NCI-H526 (cell line): ENCODE measurements around the gene MRPS5.
"Not testable (repeated sequence)": the region's sequence is repeated elsewhere in the genome, so short reads cannot be mapped to it uniquely, and the experiment has no call there.

Experiments
- DNase-seq, 2 experiments: peaks; one replicate each; lab custom pipeline; 2025; lab: John Stamatoyannopoulos, UW

The MRPS5 gene

DNA sequence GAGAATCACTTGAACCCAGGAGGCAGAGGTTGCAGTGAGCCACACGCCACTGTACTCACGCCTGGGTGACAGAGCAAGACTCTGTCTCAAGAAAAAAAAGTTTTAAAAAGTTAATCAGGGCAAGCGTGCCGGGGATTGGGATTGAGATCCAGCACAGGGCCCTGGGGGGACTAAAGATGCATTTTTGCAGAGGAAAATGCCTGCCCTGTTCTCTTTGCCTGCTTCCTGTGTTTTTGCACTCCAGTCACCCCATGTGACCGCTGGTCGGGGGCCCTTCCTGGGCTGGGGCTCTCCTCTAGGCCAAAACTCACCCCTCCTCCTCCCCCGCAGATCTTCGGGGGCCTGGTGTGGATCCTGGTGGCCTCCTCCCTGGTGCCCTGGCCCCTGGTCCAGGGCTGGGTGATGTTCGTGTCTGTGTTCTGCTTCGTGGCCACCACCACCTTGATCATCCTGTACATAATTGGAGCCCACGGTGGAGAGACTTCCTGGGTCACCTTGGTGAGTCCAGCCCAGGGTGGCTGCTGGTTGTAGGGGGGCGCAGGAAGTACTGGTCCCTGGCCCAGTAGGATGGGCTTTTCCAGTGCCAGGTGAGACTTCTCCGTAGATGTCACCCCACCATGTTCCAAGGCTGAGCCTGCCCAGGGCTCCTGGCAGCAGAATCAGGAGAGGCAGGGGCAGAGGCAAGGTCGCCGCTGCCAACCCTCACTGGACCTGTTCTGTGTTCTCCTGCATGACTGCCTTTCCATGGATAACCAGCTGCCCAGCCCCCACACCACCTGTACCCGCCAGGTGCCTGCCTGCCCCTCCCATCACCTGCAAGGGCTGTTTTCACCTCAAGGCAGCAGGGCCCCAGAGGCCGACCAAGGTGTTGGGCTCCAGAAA is 73.7 kb downstream of the MRPS5 start:
- peak; percentile 34 to 78 for DNase-seq

- DNase-seq: no peak
Observed at GRCh38 chr2:95046371-95047112, 75.1 kb downstream of the MRPS5 start.

- DNase-seq: no peak
Observed at GRCh38 chr2:95044601-95045000, 77.0 kb downstream of the MRPS5 start.

GRCh38 chr2:95043300-95044093 is 78.1 kb downstream of the MRPS5 start:
- DNase-seq: no peak

GRCh38 chr2:95042472-95043271 is 78.9 kb downstream of the MRPS5 start:
- no peak for DNase-seq

DNA sequence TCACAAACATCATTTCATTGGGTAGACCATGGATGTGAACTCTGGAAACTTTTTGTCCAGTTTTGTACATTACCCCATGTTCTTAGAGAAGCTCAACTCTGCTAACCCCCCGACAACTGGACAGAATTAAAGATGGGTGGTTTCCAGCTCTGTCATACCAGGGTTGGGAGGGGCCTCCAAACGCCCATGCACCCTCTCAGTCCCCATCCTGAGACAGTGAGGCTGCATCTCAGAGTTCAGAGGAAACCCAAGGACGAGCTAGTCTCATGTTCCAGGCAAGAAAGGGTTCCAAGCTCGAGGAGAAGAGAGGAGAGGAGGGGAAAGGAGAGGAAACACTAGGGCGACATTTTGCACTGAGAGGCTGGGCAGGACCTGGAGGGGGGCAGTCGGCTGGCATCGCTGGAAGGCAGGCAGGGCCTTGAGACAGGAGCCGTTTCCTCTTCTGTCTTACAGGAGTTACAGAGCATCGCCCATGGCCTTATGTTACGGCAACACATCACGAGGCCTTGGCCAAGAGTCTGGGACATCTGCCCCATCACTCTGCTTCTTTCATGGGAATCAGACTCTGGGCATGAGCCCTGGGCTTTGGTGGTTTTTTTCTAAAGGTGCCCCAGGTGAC is 79.7 kb downstream of the MRPS5 start:
- DNase-seq: no peak

DNA sequence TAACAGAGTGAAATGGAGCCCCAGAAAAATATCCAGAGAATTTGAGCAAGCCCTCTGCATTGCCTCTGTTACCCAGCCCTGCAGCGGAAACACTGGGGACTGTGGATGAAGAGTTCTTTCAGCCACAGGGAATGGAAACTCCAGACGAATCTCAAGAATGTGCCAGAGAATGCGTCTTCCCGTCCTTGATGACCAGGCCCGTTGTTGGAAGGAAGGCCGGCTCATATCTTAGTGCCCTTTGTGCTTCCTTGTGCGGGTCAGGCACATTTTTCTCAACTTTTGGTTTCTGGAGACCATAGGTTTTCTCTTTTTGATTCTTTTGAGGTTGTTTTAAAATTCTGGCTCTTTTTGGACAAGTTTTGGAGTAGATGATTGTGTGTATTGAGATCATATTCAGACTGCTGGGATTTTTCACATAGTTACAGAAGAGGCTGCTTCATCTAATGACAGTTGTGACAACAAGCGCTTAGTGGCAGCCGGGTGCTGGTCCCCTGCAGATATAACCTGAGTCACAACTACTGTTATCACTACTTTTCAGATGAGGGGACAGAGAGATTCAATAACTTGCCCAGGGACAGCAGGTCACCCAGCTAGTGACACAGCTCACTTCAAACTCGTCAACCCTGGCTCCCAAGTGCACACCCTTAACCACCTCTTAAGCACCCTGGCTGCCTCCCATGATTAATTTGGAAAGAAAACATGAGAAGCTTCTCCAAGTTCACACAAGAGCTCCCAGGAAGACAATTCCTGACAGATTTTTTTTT is 80.4 kb downstream of the MRPS5 start:
- no peak for DNase-seq

DNA sequence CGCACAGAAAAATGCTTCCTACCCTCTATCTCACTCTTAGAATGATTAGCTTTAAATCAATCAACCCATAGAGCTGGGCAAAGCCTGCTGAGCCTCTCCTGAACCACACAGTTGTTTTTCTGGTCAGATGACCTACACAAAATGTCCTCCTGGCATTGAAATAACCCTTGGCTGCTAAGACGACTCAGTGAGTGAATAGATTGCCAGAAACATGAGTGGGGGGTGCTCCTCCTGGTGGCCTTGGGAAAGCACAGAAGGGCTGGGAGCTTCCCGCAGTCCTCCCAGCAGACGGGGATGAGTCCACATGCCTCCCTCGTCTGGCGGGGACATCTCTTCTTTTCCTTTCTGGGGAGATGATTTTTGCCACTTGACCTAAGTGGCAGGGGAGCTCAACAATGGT is 81.2 kb downstream of the MRPS5 start:
- DNase-seq: no peak

DNA sequence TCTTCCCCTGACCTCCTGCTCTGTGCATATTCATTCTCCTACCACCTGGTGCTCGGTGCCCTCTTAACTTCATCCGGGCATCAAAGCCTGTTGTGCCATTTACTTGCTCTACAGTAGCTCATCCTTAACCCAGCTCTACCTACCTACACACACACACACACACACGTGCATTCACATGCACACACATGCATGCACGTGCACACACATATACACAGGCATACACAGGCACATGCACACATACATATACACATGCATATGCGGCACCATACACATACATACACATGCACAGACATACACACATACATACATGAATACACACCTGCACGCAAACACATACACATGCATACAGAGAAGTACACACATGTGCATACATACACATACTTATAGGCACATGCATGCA is 81.6 kb downstream of the MRPS5 start:
- no peak for DNase-seq

GRCh38 chr2:95039363-95039762 is 82.2 kb downstream of the MRPS5 start:
- DNase-seq: no peak

DNA sequence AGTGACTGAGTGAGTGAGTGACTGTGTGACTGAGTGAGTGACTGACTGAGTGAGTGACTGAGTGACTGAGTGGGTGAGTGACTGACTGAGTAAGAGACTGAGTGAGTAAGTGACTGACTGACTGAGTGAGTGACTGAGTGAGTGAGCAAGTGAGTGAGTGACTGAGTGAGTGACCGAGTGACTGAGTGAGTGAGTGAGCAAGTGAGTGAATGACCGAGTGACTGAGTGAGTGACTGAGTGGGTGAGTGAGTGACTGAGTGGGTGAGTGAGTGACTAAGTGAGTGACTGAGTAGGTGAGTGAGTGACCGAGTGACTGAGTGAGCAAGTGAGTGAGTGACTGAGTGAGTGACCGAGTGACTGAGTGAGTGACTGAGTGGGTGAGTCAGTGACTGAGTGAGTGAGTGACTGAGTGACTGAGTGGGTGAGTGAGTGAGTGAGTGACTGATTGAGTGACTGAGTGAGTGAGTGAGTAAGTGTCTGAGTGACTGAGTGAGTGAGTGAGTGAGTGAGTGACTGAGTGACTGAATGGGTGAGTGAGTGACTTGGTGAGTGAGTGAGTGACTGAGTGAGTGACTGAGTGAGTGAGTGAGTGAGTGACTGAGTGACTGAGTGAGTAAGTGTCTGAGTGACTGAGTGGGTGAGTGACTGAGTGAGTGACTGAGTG is 82.8 kb downstream of the MRPS5 start:
- DNase-seq: no peak

- not testable (repeated sequence) for DNase-seq
Observed at GRCh38 chr2:95037841-95038585, 83.6 kb downstream of the MRPS5 start.

- no peak for DNase-seq
Observed at GRCh38 chr2:95037384-95037839, 84.2 kb downstream of the MRPS5 start.

DNA sequence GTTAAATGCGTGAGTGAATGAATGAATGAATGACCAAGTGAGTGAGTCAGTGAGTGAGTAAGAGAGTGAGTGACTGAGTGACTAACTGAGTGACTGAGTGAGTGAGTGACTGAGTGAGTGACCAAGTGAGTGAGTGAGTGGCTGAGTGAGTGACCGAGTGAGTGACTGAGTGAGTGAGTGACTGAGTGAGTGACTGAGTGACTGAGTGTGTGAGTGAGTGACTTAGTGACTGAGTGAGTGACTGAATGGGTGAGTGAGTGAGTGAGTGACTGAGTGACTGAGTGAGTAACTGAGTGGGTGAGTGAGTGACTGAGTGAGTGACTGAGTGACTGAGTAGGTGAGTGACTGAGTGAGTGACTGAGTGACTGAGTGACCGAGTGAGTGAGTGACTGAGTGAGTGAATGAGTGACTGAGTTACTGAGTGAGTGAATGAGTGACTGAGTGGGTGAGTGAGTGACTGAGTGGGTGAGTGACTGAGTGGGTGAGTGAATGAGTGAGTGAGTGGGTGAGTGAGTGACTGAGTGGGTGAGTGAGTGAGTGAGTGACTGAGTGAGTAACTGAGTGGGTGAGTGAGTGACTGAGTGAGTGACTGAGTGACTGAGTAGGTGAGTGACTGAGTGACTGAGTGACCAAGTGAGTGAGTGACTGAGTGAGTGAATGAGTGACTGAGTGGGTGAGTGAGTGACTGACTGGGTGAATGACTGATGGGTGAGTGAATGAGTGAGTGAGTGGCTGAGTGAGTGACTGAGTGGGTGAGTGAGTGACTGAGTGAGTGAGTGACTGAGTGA is 84.8 kb downstream of the MRPS5 start:
- DNase-seq: no peak
